GM12891 (cell line): ENCODE measurements around the gene CCDC63.
A peak's percentile ranks its signal among the peaks of the same experiment; 100 is the strongest.

Experiments used
- DNase-seq: peaks from one replicate; pipeline ENCODE4 v3.0.0; 2011; ENCODE audit warnings: low spot score; ENCODE audit not compliant: insufficient read length
- FAIRE-seq: peaks from 2 replicates; lab custom pipeline; 2011; peaks lifted over from hg19 to GRCh38; lab: Jason Lieb, UNC
- PAX5 ChIP-seq: IDR thresholded peaks from 2 replicates; pipeline ENCODE4 v1.6.1; 2011; ENCODE audit warnings: low read length, moderate library complexity, mild to moderate bottlenecking; ENCODE audit not compliant: insufficient read depth, severe bottlenecking
- POLR2A ChIP-seq: IDR thresholded peaks from 2 replicates; pipeline ENCODE4 v1.6.1; 2011; ENCODE audit warnings: low read depth, low read length, control low read depth
- POLR2AphosphoS5 ChIP-seq: IDR thresholded peaks from 2 replicates; pipeline ENCODE4 v1.6.1; 2011; ENCODE audit warnings: low read depth, low read length, control low read depth
- POU2F2 ChIP-seq: IDR thresholded peaks from 2 replicates; pipeline ENCODE4 v1.6.1; 2011; ENCODE audit warnings: low read depth, mild to moderate bottlenecking, control low read depth, low read length, moderate library complexity
- SPI1 ChIP-seq: IDR thresholded peaks from 2 replicates; pipeline ENCODE4 v1.6.1; 2011; ENCODE audit warnings: low read depth, low read length, control low read depth
- TAF1 ChIP-seq: IDR thresholded peaks from 2 replicates; pipeline ENCODE4 v1.6.1; 2011; ENCODE audit warnings: low read depth, low read length, control low read depth

The CCDC63 gene

GRCh38 chr12:110869803-110870202 lies 23.0 kb downstream of the CCDC63 start:
- TF ChIP-seq SPI1 (no peak), POLR2AphosphoS5 (no peak), POLR2A (no peak), PAX5 (no peak), TAF1 (no peak), POU2F2 (no peak)
- no peak for DNase-seq
- no peak for FAIRE-seq

DNA sequence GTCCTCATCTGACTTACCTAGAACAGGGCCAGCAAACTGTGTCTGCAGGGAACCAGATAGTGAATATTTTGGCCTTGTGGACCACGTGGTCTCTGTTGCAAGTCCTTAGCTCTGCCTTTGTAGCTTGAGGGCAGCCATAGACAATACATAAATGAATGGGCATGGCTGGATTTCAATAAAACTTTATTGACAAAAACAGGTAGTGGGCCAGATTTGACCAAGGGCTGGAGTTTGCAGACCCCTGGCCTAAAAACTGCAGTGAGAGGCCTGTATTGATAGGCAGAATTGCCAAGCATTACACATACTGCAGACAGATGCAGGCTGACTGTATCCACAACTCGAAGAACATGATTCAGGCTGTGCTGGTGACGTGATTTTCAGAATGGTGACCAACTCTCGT lies 25.3 kb downstream of the CCDC63 start:
- no peak for FAIRE-seq
- TF ChIP-seq POLR2AphosphoS5: no peak
- no peak for TF ChIP-seq TAF1
- TF ChIP-seq POLR2A: no peak
- TF ChIP-seq PAX5: no peak
- DNase-seq: no peak

DNA sequence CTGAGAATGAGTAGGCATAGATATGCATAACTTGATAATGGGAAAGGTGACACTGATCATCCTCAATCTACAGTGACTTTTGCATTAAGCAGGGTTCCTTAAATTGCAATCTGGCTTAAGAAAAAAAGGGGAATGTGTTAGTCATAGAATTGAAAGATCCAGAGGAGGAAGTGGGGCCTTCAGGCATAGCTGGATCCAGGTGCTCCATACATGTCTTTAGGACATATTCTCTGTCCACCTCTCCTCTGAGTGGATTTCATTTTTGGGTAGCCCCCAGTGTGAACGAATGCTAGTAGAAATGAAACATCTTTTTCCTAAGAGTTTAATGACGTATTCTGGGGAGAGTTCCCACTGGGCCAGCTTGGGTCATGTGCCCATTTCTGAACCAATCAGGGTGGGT lies 27.6 kb downstream of the CCDC63 start:
- FAIRE-seq (no peak), DNase-seq (no peak)
- no peak for TF ChIP-seq TAF1
- TF ChIP-seq POU2F2: no peak
- no peak for TF ChIP-seq SPI1
- TF ChIP-seq POLR2AphosphoS5: no peak
- TF ChIP-seq POLR2A: no peak
- TF ChIP-seq PAX5: no peak

DNA sequence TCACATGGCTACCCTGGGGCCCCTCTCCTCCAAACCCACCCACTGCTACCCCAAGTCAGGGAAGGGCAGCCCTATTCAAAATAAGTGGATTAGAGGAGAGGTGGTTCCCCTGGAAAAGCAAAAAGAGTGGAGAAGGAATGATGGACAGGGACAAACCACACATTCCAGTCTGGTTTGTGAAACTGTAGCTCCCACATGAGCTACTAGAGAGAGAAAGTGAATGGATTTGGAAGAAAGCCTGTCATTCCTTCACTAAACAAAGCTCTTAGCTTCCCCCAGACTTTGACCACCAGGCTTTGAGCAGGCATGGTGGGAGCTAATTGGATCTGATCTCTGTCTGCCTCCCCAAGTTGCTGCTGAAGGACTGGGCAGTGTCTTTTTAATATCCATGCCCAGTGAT lies 28.0 kb downstream of the CCDC63 start:
- TF ChIP-seq POLR2AphosphoS5 (no peak), SPI1 (no peak), TAF1 (no peak), PAX5 (no peak), POLR2A (no peak), POU2F2 (no peak)
- DNase-seq (no peak), FAIRE-seq (no peak)

DNA sequence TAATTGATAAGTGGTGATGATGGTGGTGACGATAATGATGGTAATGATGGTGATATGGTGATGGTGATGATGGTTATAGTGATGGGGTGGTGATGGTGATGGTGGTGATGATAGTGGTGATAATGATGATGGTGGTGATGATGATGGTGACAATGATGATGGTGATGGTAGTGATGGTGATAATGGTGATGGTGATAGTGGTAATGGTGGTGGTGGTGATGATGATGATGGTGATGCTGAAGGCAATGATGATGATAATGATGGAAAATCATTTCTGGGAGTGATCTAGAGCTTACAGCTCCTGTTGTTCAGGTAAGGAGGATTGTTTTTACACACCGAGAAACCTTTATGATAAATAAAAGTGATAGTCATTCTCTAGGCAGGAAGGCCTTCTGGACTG lies 33.9 kb downstream of the CCDC63 start:
- DNase-seq (no peak), FAIRE-seq (peak; percentile 73)
- no peak for TF ChIP-seq TAF1
- no peak for TF ChIP-seq SPI1
- no peak for TF ChIP-seq POLR2AphosphoS5
- no peak for TF ChIP-seq POU2F2
- TF ChIP-seq PAX5: no peak
- TF ChIP-seq POLR2A: no peak

- no peak for FAIRE-seq
- TF ChIP-seq SPI1: no peak
- no peak for TF ChIP-seq PAX5
- no peak for TF ChIP-seq POLR2A
- no peak for TF ChIP-seq POU2F2
- TF ChIP-seq TAF1: no peak
- no peak for TF ChIP-seq POLR2AphosphoS5
Observed at GRCh38 chr12:110883251-110883650, 36.5 kb downstream of the CCDC63 start.

DNA sequence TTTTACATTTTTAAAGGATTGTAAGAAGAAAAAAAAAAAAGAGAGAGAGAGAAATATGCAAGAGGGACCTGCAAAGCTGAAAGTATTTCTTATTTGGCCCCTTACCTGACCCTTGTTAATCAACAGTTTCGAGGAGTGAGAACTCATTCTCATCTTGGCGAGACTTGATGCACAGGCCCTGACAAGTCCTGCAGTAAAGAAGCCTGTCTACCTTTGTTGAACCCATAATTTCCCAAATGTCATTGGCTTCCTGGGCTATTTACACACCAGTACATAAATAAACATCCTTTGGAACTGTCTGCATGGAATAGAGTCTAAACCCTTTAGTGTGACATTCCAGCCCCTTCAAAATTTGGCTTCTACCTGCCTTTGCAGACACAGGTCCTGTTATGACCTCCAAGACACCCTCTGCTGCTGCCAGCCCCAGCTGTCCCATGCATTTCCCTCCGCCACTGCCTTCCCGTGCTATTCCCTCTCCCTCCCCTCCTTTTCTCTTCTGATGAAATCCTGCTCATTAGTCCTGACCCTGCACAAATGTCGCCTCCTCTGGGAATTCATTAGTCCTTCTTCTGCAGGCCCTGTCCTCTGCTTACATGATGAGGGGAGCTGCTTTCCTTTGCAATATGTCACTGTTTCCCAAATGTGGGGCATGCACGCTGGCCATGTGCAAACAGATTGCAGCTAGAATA lies 38.5 kb downstream of the CCDC63 start:
- DNase-seq (no peak), FAIRE-seq (no peak)
- TF ChIP-seq POLR2A (no peak), PAX5 (no peak), SPI1 (no peak), TAF1 (no peak), POLR2AphosphoS5 (no peak), POU2F2 (no peak)

More at GRCh38 chr12:110883251-110883650, 36.5 kb downstream of the CCDC63 start:
- no peak for DNase-seq

- DNase-seq: no peak
- TF ChIP-seq POLR2A: no peak
- no peak for TF ChIP-seq POLR2AphosphoS5
- TF ChIP-seq SPI1: no peak
- no peak for TF ChIP-seq POU2F2
- TF ChIP-seq PAX5: no peak
- TF ChIP-seq TAF1: no peak
- FAIRE-seq: no peak
Observed at GRCh38 chr12:110888256-110888991, 41.6 kb downstream of the CCDC63 start.

DNA sequence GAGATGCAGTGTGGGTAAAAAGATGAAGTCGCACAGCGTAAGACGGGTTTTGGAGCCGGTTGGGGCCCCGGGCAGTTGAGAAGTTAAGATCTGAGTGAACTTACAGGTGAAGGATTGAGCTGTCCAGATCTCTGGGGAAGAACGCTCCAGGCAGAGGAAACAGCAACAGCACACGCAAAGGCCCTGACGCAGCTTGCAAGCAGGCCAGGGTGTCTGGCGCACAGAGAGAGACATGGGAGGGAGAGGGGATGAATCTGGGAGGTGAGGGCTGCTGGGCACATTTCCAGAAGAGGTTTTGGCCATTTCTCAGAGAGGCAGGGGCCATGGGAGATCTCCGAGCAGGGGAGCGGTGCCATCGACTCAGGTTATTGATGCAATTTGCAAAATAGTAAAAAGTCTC lies 42.6 kb downstream of the CCDC63 start:
- no peak for TF ChIP-seq SPI1
- no peak for TF ChIP-seq POLR2A
- no peak for TF ChIP-seq PAX5
- no peak for TF ChIP-seq POLR2AphosphoS5
- no peak for TF ChIP-seq POU2F2
- TF ChIP-seq TAF1: no peak
- DNase-seq (no peak), FAIRE-seq (no peak)

GRCh38 chr12:110893956-110894355 lies 47.2 kb downstream of the CCDC63 start:
- no peak for FAIRE-seq
- DNase-seq: no peak
- TF ChIP-seq TAF1: no peak
- TF ChIP-seq POLR2AphosphoS5: no peak
- no peak for TF ChIP-seq SPI1
- no peak for TF ChIP-seq PAX5
- no peak for TF ChIP-seq POLR2A
- no peak for TF ChIP-seq POU2F2
